ENCODE results near the gene P4HTM.

DNA sequence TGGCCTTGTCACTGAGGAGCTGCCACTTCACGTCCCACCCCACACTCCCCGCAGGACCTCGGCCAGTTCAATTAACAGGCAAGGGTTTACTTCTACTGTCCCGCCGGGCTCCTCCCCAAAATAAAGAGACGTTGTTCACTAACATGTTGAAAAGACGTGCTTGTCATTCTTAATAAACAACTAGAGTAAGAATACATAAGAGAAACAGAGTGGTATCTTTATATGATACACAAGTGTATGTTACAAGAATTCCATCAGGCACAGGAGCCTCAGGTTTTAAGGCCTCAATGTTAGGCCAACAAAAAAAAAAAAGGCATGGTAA, 39.5 kb downstream of the P4HTM start:
- TF ChIP-seq, protein P1, sequence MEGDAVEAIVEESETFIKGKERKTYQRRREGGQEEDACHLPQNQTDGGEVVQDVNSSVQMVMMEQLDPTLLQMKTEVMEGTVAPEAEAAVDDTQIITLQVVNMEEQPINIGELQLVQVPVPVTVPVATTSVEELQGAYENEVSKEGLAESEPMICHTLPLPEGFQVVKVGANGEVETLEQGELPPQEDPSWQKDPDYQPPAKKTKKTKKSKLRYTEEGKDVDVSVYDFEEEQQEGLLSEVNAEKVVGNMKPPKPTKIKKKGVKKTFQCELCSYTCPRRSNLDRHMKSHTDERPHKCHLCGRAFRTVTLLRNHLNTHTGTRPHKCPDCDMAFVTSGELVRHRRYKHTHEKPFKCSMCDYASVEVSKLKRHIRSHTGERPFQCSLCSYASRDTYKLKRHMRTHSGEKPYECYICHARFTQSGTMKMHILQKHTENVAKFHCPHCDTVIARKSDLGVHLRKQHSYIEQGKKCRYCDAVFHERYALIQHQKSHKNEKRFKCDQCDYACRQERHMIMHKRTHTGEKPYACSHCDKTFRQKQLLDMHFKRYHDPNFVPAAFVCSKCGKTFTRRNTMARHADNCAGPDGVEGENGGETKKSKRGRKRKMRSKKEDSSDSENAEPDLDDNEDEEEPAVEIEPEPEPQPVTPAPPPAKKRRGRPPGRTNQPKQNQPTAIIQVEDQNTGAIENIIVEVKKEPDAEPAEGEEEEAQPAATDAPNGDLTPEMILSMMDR (IDR thresholded peaks at IDR 0.05; ENCODE audit: insufficient read depth, low read depth, low read length), result no peak
- TF ChIP-seq EZH2 (IDR thresholded peaks at IDR 0.05; ENCODE audit: insufficient read depth, low read length), result no peak
